AG10803 (cell line): ENCODE data around the gene ARHGEF6.

ENCODE experiments used
- DNase-seq: peaks from one replicate; pipeline ENCODE4 v3.0.0; 2010; ENCODE audit warnings: low read depth
- H3K4me3 ChIP-seq: 2 replicates; pipeline ENCODE4 v1.5.1; 2011; ENCODE audit warnings: mild to moderate bottlenecking, low read length, control low read depth
- TF ChIP-seq, protein P1 (sequence below): conservative IDR thresholded peaks from 2 replicates; pipeline ENCODE4 v1.5.1; 2011; ENCODE audit warnings: mild to moderate bottlenecking, low read length, control low read depth, inconsistent platforms

The ARHGEF6 gene

DNA sequence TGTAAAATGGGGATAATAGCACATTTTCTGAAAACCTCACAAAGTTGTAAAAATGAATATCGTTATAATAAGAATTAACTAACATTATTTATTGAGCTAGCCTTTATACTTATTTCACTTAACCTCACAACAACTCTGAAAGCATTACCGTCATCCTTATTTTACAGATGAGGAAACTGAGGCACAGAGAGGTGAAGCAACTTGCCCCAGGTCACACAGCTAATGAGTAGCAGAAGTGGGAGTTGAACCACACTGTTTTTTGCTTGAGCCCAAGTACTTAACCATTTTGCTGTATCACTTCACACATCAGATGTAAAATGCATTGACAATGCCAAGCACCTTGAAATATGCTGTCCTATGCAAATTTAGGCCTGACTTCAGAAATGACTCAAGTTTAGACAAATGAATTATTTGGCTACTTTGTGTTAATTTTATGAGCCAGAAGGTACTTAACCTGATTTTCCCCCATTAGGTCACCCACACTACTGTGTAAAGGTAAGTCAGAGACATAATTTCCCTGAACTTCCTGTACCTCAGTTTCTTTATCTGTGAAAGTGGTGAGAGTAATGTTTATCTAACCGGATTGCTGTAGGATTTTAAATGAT is 109.6 kb downstream of the ARHGEF6 start:
- TF ChIP-seq, protein P1, sequence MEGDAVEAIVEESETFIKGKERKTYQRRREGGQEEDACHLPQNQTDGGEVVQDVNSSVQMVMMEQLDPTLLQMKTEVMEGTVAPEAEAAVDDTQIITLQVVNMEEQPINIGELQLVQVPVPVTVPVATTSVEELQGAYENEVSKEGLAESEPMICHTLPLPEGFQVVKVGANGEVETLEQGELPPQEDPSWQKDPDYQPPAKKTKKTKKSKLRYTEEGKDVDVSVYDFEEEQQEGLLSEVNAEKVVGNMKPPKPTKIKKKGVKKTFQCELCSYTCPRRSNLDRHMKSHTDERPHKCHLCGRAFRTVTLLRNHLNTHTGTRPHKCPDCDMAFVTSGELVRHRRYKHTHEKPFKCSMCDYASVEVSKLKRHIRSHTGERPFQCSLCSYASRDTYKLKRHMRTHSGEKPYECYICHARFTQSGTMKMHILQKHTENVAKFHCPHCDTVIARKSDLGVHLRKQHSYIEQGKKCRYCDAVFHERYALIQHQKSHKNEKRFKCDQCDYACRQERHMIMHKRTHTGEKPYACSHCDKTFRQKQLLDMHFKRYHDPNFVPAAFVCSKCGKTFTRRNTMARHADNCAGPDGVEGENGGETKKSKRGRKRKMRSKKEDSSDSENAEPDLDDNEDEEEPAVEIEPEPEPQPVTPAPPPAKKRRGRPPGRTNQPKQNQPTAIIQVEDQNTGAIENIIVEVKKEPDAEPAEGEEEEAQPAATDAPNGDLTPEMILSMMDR: no peak
- H3K4me3 ChIP-seq: no peak overlapping the region
- no peak for DNase-seq

DNA sequence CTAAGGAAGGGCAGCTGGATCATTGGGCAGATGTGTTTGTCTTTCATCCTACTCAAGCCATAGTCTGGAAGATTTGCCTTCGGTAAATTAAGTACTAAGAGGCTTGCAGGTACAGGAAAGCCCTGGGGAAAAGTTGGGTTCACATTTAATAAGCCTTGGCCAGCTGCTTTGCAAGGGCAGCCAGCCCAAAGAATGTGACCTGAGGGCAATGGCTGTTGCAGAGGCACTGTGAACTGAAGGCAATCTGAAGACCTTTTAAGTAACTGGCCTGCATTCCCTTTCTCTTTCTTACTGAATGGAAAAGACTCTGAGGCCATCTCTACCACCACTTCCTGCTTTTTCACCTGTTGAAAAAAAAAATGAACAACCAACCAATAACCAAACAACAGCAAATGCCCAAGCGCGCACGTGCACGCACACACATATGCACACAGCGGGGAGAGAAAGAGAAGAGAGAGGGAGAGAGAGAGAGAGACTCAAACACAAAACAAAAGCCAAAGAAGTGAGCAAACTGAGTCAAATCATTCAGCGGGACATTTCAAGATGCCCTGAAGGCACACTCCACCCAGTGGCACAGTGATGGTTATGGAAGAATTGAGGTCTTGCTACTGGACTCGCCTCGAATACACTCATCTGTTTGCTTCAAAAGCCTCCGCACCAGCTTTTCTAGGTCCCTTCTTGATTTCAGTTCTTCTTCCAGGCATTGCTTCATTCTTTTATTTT is 113.1 kb downstream of the ARHGEF6 start:
- no peak for DNase-seq
- TF ChIP-seq, protein P1: no peak
- no peak overlapping the region for H3K4me3 ChIP-seq

DNA sequence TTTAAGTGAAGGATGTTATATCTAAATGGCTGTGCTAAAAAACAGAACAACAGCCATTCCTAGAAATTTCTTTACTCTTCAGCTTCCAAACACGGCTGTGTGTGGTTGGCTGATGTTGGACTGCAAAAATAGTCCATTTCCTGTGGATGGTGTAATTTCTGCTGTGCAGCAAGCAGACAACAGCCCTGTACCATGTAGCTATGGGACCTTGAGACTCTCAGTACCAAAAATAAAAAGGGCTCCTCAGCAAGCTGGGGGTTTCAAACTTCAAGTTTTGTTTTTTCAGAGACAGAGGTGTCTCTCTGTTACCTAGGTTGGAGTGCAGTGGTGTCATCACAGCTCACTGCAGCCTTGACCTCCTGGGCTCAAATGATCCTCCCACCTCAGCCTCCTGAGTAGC is 114.6 kb downstream of the ARHGEF6 start:
- TF ChIP-seq, protein P1: no peak
- no peak for DNase-seq
- no peak overlapping the region for H3K4me3 ChIP-seq

DNA sequence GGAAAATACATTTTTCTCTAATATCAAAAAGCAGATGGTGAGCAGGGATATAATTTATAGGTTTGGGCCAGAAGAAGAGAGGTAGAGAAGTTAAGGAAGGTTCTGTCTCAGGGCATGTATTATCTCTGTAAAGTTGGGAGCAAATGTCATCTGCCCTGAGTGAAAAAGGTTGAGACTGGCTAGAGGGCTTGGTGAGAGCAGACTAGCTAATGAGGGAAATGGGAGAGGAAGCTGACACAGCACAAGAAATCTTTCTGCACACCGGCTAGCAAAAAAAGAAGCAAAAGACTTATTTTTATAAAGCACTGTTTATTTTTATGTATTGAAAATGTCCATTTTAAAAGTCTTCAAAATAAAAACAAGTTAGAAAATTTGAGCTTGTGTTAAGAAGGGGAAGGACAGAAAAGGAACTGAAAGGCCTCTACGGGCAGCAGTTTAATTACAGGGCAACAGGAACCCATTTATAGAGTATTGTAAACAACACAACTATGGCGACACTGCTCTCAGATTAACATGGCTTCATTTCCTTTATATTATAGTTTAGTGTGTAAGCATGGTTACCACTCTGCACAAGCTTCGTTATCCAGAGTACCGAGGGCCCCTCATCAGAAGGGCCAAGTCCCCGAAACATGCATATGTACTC is 115.4 kb downstream of the ARHGEF6 start:
- DNase-seq: no peak
- TF ChIP-seq, protein P1: no peak
- no peak overlapping the region for H3K4me3 ChIP-seq

DNA sequence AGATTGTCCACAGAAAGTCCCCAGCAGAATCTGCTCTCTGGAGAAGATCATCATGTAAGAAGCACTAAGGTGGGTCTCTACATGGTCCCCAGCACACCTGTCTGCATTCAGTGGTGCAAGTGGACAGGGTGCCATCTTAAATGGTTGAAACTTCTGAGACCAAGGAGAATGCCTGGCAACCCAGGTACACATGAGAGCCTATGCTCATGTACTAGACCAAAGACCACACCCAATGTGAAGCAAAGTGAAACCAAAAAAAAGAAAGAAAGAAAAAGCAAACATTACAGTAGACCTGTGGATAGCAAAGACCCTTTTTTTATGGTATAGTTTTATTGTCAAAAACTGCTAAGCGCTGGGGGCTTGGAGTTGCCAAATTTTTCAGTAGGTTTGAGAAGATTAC is 117.8 kb downstream of the ARHGEF6 start:
- H3K4me3 ChIP-seq: no peak overlapping the region
- DNase-seq: no peak
- TF ChIP-seq, protein P1: no peak

DNA sequence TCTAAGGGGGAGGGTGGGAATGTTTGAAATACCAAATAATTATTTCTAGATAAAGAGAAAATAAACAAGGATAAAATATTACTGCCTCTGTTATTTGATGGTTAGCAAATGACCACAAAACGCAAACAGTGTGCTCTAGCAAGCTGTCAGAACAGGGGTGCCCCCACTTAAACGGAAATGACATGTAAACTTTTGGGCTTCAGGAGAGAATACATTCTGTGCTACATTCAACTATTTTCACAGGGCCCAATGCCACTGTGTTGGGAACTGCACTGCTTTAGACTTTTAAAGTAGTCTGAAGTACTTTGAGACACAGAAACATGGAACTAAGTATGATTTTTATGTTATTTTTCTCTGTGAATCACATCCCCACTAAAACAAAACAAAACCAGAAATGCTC is 118.6 kb downstream of the ARHGEF6 start:
- no peak for DNase-seq
- TF ChIP-seq, protein P1: no peak
- H3K4me3 ChIP-seq: no peak overlapping the region

DNA sequence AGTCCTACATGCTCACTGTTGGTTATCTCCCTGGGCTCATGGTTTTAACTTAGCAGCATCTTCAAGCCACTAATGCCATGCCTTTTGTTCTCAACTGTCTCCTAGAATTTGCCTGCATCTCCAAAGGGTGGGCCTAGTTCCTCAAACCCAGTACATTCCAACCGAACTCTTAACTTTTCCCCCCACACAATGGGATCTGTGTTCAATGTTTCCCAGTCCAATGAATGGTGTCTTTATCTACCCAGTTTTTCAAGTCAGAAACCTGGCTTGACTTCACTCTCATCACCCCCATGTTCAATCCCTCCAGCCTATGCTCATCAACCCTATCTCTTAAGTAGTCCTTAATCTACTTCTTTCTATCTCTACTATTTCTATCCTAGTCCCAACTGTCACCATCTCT is 119.8 kb downstream of the ARHGEF6 start:
- DNase-seq: no peak
- TF ChIP-seq, protein P1: no peak
- H3K4me3 ChIP-seq: no peak overlapping the region
